HUES6 (cell line): ENCODE measurements around the gene ZSCAN31.
"Not testable (repeated sequence)": the region's sequence is repeated elsewhere in the genome, so short reads cannot be mapped to it uniquely, and the experiment has no call there.

Experiments
- H3K27ac ChIP-seq: 2 replicates; pipeline ENCODE4 v1.7.0; 2013; ENCODE audit warnings: low read depth, mild to moderate bottlenecking, low read length, inconsistent platforms
- H3K27me3 ChIP-seq: 2 replicates; pipeline ENCODE4 v1.6.1; 2013; ENCODE audit warnings: low read length; ENCODE audit not compliant: control insufficient read depth, insufficient read depth
- H3K36me3 ChIP-seq: 2 replicates; pipeline ENCODE4 v1.6.1; 2013; ENCODE audit warnings: low read length; ENCODE audit not compliant: control insufficient read depth, insufficient read depth
- H3K4me1 ChIP-seq: 2 replicates; pipeline ENCODE4 v1.6.1; 2013; ENCODE audit warnings: low read length; ENCODE audit not compliant: control insufficient read depth, insufficient read depth
- H3K4me3 ChIP-seq: 2 replicates; pipeline ENCODE4 v1.5.1; 2013; ENCODE audit warnings: low read depth, low read length
- H3K9ac ChIP-seq: one replicate; pipeline ENCODE4 v1.6.1; 2013; ENCODE audit warnings: mild to moderate bottlenecking, low read length
- H3K9me3 ChIP-seq: 2 replicates; pipeline ENCODE4 v1.6.1; 2013; ENCODE audit warnings: low read depth, low read length; ENCODE audit not compliant: control insufficient read depth, insufficient read depth

ZSCAN31 gene

GRCh38 chr6:28336284-28337120, 554 bp upstream of the ZSCAN31 start:
- Histone ChIP-seq H3K9me3 (no peaks in the 10 kb centered on the region), H3K36me3 (no peaks in the 10 kb centered on the region), H3K4me3 (peak overlapping the region; percentile 83), H3K4me1 (peaks cover 15% of the 10 kb centered on the region), H3K27me3 (no peaks in the 10 kb centered on the region), H3K9ac (peak overlapping the region; percentile 97), H3K27ac (peak overlapping the region; percentile 98)

GRCh38 chr6:28335040-28335563, 846 bp downstream of the ZSCAN31 start:
- H3K36me3 ChIP-seq: no peaks in the 10 kb centered on the region
- peak overlapping the region; percentile 78 for H3K9ac ChIP-seq
- H3K27me3 ChIP-seq: no peaks in the 10 kb centered on the region
- H3K4me1 ChIP-seq: peaks cover 15% of the 10 kb centered on the region
- no peaks in the 10 kb centered on the region; the same call in 1 of the 2 replicates for H3K9me3 ChIP-seq
- H3K4me3 ChIP-seq: peak overlapping the region; percentile 83
- H3K27ac ChIP-seq: peak overlapping the region; percentile 98

GRCh38 chr6:28334286-28335039, 1.5 kb downstream of the ZSCAN31 start:
- Histone ChIP-seq H3K9ac (peak overlapping the region; percentile 78), H3K36me3 (no peaks in the 10 kb centered on the region), H3K27me3 (no peaks in the 10 kb centered on the region), H3K9me3 (no peaks in the 10 kb centered on the region; the same call in 1 of the 2 replicates), H3K27ac (peak overlapping the region; percentile 98), H3K4me1 (peaks cover 15% of the 10 kb centered on the region), H3K4me3 (peak overlapping the region; percentile 83)

GRCh38 chr6:28333599-28334018, 2.3 kb downstream of the ZSCAN31 start:
- Histone ChIP-seq H3K4me3 (no peak overlapping the region), H3K4me1 (peaks cover 15% of the 10 kb centered on the region), H3K9ac (no peak overlapping the region), H3K9me3 (peaks cover 7% of the 10 kb centered on the region), H3K36me3 (no peaks in the 10 kb centered on the region), H3K27me3 (no peaks in the 10 kb centered on the region), H3K27ac (no peak overlapping the region)

GRCh38 chr6:28333047-28333446, 2.9 kb downstream of the ZSCAN31 start:
- H3K9me3 ChIP-seq: peaks cover 7% of the 10 kb centered on the region
- no peak overlapping the region for H3K9ac ChIP-seq
- no peaks in the 10 kb centered on the region for H3K27me3 ChIP-seq
- no peak overlapping the region for H3K27ac ChIP-seq
- H3K36me3 ChIP-seq: no peaks in the 10 kb centered on the region
- no peak overlapping the region for H3K4me3 ChIP-seq
- peaks cover 15% of the 10 kb centered on the region for H3K4me1 ChIP-seq

- no peak overlapping the region for H3K4me3 ChIP-seq
- peaks cover 7% of the 10 kb centered on the region; the same call in 1 of the 2 replicates for H3K4me1 ChIP-seq
- peaks cover 33% of the 10 kb centered on the region for H3K9me3 ChIP-seq
- H3K27me3 ChIP-seq: no peaks in the 10 kb centered on the region
- no peak overlapping the region for H3K9ac ChIP-seq
- peaks cover 24% of the 10 kb centered on the region for H3K36me3 ChIP-seq
- H3K27ac ChIP-seq: no peak overlapping the region
Measured at GRCh38 chr6:28330041-28330440, 5.9 kb downstream of the ZSCAN31 start.

GRCh38 chr6:28326371-28326948, 9.5 kb downstream of the ZSCAN31 start:
- Histone ChIP-seq H3K9me3 (peaks cover 37% of the 10 kb centered on the region), H3K27me3 (no peaks in the 10 kb centered on the region), H3K36me3 (peaks cover 26% of the 10 kb centered on the region), H3K9ac (no peak overlapping the region), H3K4me1 (no peaks in the 10 kb centered on the region), H3K27ac (no peak overlapping the region), H3K4me3 (no peak overlapping the region)

GRCh38 chr6:28323813-28324424, 12.0 kb downstream of the ZSCAN31 start:
- Histone ChIP-seq H3K9me3 (peaks cover 41% of the 10 kb centered on the region), H3K27me3 (no peaks in the 10 kb centered on the region), H3K4me3 (no peak overlapping the region), H3K9ac (no peak overlapping the region), H3K36me3 (peaks cover 26% of the 10 kb centered on the region), H3K27ac (no peak overlapping the region), H3K4me1 (no peaks in the 10 kb centered on the region)

- H3K9me3 ChIP-seq: peaks cover 39% of the 10 kb centered on the region
- no peaks in the 10 kb centered on the region for H3K4me1 ChIP-seq
- no peaks in the 10 kb centered on the region for H3K27me3 ChIP-seq
- H3K4me3 ChIP-seq: no peak overlapping the region
- H3K36me3 ChIP-seq: peaks cover 26% of the 10 kb centered on the region
- H3K27ac ChIP-seq: no peak overlapping the region
- no peak overlapping the region for H3K9ac ChIP-seq
Measured at GRCh38 chr6:28322661-28323060, 13.3 kb downstream of the ZSCAN31 start.

GRCh38 chr6:28317866-28318265, 18.1 kb downstream of the ZSCAN31 start:
- H3K36me3 ChIP-seq, H3K27me3 ChIP-seq, H3K9me3 ChIP-seq, H3K4me1 ChIP-seq, H3K27ac ChIP-seq, H3K4me3 ChIP-seq, H3K9ac ChIP-seq: not testable (repeated sequence)
